GM19193 (cell line): ENCODE data around the gene SLC35F3.

Experiments used
- POLR2A ChIP-seq: IDR thresholded peaks from 4 replicates; pipeline ENCODE4 v1.6.1; 2011; ENCODE audit not compliant: insufficient read depth, insufficient read length; ENCODE audit errors: extremely low read depth

The SLC35F3 gene

GRCh38 chr1:234277161-234277868 is 372.8 kb downstream of the SLC35F3 start:
- no peak for TF ChIP-seq POLR2A

GRCh38 chr1:234279021-234279420 is 374.5 kb downstream of the SLC35F3 start:
- TF ChIP-seq POLR2A = no peak

- no peak for TF ChIP-seq POLR2A
Observed at GRCh38 chr1:234280500-234280899, 376.0 kb downstream of the SLC35F3 start.

DNA sequence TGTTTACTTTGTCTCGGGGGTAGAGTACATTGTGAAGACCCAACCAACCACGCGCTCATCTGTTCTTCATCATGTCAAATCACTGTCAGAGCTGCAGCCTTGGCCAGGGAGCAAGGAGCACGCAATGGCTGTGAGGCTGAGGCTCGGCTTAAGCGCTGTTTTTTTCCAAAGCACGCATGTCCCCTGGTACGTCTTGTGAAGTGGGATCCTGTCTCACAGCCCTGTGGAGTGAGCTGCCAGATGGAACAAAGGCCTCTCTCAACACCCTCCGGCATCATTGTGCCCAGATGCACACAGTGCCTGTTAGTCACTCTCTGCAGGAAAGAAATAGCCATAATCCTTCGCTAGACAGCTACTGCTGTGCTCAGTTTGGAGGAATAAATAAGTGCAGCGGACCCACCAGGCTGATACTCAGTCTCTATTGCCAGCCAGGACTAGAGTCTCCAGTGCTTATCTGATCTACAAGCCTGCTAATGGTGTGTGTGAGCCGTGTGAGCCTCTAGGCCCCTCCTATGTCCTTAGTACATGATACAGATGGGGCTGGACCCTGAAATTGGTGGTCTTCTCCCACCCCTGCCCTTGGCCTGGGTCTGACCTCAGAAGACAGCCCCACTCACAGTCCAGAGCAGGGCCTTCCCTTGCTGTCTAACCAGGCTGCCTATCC is 377.5 kb downstream of the SLC35F3 start:
- no peak for TF ChIP-seq POLR2A

- no peak for TF ChIP-seq POLR2A
Observed at GRCh38 chr1:234286206-234286605, 381.7 kb downstream of the SLC35F3 start.

GRCh38 chr1:234288946-234289345 is 384.5 kb downstream of the SLC35F3 start:
- no peak for TF ChIP-seq POLR2A

GRCh38 chr1:234289538-234290305 is 385.2 kb downstream of the SLC35F3 start:
- TF ChIP-seq POLR2A = no peak

DNA sequence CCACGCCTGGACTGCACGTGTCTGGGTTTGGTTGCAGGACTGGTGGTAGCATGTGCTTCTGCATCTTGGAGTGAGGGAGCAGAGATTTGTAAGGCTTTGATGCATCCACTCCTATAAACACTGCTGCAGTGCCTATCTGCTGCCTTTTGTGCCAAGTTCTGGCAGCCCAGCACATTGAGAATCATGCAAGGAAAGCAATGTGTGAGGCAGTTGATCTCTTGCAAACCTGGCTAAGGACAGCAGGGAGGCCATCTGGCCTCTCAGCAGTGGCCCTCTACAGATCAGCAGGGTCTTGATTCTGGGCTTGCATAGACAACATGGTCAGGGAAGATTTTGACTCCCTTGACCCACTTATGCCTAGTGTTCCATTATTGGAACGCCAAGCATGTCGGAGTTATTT is 387.5 kb downstream of the SLC35F3 start:
- TF ChIP-seq POLR2A = no peak

DNA sequence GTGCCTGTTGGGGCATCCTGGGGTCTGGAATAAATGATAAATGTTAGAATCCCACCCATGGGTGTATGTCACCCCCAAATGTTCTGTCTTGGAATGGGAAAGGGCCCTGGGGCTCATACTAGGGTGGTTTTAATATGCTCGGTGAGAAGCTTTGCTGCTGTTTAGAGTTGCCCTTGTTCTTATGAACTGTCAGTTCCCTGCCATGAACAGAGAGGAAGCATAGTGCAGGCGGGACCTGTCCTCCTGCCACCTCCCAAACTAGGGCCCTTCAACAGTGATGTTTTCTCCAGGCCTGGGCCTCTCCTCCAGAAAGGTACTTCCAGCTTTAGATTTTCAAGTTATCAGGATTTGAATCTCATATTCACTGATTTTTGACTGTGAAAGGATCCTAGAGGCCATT is 388.1 kb downstream of the SLC35F3 start:
- no peak for TF ChIP-seq POLR2A

DNA sequence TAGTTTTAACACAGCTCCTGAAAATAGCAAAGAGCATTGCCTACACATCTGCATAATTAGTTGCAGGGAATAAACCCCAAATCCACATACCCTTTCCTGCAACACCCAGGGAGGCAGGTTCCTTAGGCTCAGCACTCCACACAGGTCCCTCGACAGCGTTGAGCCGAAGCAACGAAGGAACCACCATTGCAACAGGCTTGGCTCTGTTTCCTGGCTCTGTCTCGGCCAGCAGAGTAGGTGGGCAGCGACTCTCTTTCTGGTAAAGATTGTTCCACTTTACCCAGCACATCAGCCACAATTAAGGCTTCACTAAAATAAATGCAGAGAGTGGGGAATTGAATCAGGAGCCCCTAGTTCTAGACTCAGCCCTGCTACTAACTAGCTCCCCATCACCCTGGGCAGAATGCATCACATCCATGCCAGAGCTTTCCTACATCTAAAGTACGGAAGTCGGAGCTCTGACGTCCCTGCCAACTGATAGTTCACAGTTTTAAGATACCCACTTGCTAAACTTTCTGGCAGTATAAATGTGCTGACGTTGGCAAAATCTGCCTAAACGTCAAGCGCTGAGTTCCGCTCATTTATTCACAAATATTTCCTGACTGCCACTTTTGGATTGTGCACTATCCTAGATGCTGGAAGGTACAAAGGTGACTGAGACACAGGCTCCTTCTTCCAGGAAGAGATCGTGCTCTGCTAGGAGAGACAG is 389.8 kb downstream of the SLC35F3 start:
- no peak for TF ChIP-seq POLR2A

DNA sequence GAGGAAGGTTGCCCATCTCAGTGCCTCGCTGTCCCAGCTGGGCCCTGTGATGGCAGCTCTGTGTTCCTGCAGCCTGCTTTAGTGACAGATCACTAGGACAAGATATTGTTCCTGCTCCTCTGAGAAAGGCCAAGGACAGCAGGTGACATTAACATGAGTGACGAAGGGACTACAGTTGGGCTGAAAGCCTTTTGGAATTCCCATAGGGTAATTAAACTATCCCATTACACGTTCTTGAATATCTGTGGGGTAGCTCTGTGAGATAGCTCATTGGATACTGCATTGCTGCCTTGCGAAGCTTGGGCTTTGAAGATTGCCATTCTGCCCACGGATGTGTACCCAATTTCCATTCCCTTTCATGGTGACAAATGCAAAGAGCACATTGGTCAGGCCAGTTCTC is 390.6 kb downstream of the SLC35F3 start:
- TF ChIP-seq POLR2A = no peak

DNA sequence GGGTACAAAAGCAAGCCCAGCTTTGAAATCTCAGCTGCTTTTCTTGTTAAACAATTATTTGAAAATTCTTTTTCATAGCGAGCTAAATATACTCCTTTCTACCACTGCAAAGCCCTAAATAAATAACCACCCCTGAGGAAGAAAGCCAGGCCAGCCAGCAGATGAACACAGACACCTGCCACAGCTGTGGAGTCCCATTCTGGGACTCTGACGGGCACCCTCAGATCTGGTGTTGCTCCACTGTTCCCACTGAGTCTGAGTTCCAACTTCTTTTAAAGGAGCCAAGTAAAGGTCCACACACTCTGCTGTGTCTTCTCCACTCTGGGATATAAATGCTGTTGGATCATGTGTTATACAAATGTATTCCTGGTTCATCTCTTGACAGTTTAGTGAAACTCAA is 391.1 kb downstream of the SLC35F3 start:
- TF ChIP-seq POLR2A = no peak

DNA sequence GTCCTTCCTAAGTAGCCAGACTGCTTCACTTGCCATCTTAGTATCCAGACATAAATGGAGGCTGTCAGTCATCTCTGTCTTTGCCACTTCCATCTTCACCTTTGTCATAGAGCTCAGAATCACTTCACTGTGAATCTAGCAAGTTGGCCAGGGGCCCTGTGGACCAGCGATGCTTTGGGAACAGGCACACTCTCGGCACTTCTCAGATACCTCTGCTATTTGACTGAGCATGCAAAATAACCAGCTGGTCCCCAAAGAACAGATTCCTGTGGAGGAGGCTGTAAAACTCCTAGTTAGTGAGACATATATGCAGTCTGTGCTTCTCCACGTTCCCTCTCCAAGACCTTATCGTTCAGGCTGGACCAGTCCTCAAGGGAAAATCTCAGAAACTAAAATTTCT is 392.0 kb downstream of the SLC35F3 start:
- TF ChIP-seq POLR2A = no peak

DNA sequence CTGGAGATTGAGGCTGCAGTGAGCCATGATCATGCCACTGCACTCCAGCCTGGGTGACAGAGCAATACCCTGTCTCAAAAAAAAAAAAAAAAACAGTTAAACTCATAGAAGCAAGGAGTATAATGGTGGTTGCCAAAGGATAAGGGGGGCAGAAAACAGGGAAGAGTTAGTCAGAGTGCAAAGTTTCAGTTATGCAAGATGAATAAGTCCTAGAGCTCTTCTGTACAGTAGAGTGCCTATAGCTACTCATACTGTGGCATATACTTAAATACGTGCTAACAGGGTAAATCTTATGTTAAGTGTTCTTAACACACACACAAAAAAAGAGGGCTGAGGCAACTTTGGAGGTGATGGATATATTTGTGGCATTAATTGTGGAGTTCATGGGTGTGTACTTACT is 393.2 kb downstream of the SLC35F3 start:
- no peak for TF ChIP-seq POLR2A

- TF ChIP-seq POLR2A = no peak
Observed at GRCh38 chr1:234300096-234300495, 395.6 kb downstream of the SLC35F3 start.
